NK-92 (cell line): ENCODE measurements around the gene ZDHHC12.
A peak's percentile ranks its signal among the peaks of the same experiment; 100 is the strongest.

Experiments
- DNase-seq: peaks from one replicate; lab custom pipeline; 2025; ENCODE audit not compliant: unreplicated experiment; lab: John Stamatoyannopoulos, UW

ZDHHC12 gene

GRCh38 chr9:128723866-128724743, at the start of gene ZDHHC12:
Gene ZDHHC12 (minus strand): TSS chr9:128724127. CDS start chr9:128724093, 34 bp downstream.
- peak; percentile 94 for DNase-seq

DNA sequence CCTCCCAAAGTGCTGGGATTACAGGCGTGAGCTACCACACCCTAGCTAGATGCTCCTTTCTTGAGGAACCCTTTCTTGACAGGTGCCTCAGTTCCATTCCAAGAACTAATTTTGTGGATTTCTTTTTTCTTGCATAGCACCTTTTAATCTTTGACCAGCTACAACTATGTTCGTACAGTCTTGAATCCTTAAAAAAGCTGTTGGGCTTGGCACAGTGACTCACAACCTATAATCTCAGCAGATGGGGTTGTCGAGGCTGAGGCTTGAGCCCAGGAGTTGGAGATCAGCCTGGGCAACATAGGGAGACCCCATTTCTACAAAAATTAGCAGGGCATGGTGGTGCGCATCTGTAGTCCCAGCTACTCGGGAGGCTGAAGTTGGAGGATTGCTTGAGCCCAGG, 49.1 kb upstream of the ZDHHC12 start:
- DNase-seq, result no peak

- DNase-seq, result peak; percentile 36
Observed at GRCh38 chr9:128771745-128772519, 48.0 kb upstream of the ZDHHC12 start, which contains the start of gene ZER1. Gene ZER1 (minus strand): TSS chr9:128771927. CDS start chr9:128755565, 16,362 bp downstream.

DNA sequence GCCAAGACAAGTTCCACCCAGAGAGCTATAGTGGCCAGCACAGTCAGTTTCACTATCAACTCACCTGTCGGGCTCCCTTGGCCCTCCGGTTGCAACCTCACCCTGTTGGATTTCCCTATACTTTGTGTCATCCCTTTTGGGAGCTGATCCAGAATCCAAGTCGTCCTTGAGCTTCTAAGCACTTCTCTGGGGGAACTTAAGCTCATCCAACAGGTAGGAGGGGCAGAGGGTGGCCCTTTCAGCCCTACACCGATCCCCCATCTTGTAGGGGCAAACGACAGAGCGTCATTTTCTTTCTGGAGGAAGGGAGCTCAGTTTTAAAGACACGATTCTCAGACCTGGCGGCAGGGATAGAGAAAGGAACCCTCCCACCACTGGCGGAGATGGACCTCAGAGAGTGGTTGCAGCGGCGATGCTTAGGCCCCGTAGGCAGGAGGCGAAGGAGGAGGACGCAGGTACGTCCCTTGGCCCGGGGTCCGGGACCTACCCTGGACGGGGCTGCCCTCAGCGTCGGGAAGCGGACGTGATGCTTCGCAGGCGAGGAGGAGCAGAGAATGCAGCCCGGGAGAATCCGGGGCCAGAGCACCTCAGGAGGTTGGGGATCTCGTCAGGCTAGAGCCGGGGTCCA, 47.3 kb upstream of the ZDHHC12 start:
- DNase-seq, result no peak

- no peak for DNase-seq
Observed at GRCh38 chr9:128770286-128771030, 46.5 kb upstream of the ZDHHC12 start.

DNA sequence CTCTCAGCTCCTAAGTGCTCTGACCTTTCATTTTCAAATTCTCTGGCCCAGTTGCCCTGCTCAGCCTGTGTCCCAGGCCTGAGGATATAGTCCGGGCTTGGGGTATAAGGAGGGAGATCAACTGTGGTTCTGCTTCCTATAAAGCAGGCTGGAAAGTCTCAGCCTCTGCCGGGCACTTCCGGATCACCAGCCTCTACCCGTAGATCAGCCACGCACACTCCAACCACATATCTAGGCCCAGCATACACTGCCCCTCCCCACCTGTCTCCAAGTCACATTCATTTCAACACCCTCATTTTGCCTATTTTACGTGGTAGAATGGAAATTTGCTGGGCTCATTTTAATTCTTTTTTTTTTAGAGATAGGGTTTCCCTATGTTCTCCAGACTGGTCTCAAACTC, 44.7 kb upstream of the ZDHHC12 start:
- DNase-seq, result no peak

DNA sequence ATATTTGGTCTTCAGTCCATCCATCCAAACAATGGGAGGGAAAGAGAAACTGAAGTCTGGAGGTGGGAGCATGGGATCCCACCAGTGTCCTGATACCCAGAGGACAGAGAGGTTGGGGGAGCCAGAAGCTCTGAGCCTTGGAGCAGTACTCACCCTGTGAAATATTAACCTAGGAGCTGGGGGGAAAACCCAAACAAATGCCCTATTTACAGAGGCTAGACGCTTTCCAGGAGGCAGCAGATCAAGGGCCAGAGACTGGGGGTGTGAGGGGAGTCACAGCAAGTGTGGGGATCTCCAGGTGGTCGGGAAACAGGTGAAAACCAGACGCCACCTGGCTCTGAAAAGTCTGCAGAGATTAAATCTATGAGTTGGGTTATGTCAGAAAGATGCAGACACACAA, 41.6 kb upstream of the ZDHHC12 start:
- no peak for DNase-seq

DNA sequence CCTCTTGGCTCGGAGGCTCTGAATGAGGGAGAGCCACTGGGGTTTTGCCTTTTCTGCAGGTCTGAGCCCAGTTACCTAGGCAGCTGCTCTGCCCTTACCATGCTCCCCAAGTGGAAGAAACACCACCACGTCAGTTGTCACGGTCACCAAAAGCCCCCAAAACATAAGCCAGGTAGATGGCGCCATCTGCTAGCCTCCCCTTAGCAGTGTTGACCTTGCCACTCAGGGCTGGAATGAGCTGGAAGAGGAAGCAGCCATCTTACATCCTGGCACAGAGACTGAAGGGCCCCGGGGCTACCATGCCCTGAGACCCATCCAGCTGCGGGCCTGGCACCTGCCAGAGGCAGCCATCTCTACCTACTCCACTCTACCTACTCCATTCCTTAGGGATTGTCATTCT, 40.4 kb upstream of the ZDHHC12 start:
- no peak for DNase-seq

- DNase-seq, result no peak
Observed at GRCh38 chr9:128762671-128763449, 38.9 kb upstream of the ZDHHC12 start.

- no peak for DNase-seq
Observed at GRCh38 chr9:128757602-128758001, 33.7 kb upstream of the ZDHHC12 start.

DNA sequence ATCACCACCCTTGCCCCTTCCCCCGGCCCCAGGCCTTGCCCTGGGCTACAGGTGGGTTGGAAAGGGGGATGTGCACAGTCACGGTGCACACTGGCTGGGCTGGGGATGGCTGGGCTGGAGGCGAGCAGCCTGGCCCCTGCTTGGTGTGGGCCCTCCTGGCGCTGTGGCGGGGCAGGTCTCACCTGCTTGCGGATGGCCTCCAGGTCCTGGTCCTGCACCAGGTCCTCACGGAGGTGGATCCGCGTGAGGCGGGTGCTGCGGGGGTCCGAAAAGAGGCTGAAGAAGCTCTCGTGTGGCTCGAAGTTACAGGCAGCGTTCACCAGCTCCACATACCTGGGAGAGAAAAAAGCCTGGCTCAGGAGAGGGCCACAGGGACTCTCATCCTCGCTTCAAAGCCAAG, 29.7 kb upstream of the ZDHHC12 start:
- DNase-seq, result no peak

GRCh38 chr9:128750926-128751595, 27.1 kb upstream of the ZDHHC12 start:
- DNase-seq, result no peak

DNA sequence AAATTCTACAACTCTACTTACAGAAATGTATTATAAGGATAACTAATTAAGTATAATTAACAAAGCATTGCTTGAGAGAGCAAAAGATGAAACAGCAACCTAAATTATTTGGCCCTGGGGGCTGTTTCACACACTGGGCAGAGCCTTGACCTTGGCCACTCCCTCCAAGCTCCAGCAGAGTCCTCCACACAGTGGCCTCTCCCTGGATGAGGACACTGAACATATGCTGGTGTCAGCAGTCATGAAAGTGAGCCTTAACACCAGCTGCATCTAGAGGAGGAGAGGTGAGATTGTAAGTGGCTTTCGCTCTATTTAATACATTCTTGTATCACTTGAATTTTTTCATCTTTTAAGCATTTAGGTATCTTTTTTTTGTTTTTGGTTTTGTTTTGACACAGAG, 23.3 kb upstream of the ZDHHC12 start:
- DNase-seq, result no peak

DNA sequence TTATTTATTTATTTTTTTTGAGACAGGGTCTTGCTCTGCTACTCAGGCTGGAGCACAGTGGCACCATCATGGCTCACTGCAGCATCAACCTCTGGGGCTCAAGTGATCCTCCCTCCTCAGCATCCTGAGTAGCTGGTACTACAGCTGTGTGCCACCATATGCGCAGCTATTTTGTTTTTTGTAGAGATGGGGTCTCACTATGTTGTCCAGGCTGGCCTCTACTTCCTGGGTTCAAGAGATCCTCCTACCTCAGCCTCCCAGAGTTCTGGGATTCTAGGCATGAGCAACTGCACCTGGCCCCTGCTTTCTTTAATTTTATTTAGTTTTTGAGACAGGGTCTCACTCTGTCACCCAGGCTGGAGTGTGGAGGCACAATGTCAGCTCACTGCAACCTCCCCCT, 19.5 kb upstream of the ZDHHC12 start:
- no peak for DNase-seq

DNA sequence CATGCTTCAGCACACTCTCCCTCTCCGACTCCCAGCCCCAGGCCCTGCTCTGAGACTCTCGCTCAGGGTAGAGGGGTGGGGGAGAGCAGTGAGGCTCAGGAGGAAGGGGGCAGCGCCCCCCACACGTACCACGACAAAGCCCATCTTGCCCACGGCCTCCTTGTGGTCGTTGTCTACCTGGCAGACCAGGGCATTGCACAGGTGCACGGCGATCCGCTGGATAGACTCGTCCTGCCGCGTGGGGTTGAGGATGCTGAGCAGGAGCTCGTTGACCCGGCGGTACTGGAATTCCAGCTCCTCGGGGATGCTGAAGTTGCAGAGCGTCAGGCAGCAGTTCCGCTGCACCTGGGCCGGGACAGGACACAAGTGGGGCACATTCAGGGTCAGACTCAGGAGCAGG, 18.5 kb upstream of the ZDHHC12 start:
- DNase-seq, result no peak

DNA sequence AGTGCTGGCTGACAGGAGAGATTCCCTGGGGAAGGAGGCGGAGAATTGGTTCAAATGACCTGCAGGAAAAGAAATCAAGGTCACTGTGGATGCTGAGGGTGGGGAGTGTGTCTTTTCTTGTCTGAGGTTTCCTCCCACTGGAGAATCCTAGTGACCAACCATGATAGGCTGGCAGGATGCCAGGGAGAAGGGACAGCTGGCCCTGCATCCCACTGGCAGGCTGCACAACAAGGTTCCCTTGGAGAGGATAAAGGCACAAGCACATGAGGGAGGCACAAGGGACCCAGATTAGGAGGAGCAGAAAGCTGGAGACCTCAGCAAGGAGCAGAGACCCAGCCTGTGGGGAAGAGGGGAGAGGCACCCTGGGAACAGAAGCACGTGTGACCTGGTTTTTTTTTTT, 11.4 kb upstream of the ZDHHC12 start:
- no peak for DNase-seq

- no peak for DNase-seq
Observed at GRCh38 chr9:128733256-128733655, 9.3 kb upstream of the ZDHHC12 start.

DNA sequence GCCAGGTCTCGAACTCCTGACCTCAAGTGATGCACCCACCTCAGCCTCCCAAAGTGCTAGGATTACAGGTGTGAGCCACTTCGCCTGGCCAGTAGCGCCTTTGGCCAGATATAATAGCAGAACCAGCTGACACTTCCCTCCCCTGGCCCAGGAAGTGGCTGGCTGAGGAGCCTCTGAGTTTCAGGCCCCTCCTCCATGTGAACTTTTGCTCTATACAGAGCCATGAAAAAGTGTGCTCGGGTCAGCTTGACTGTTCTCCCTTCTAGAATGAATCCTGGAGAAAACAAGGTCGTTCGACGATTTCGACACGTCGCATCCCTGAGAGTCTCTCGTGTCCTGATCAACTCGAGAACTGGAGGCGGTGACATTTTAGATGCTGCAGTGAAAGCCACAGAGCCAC, 8.6 kb upstream of the ZDHHC12 start:
- DNase-seq, result no peak

DNA sequence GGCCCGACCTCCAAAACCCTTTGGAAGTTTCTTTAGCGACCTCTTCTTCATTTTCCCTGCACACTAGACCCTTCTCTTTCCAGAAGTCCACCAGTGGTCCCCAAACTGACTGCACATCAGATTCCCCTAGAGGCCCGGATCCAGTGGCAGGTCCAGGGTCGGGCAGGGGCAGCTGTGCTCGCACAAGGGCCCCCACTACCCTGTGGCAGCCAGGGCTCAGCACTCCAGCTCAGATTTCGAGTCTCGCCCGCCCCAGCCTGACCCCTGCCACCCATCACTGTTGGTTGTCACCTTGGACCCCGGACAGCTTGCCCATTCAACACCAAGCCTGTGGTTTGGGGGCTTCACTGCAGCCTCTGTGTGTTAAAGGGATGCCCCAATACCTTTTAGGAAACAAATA, 7.8 kb upstream of the ZDHHC12 start:
- DNase-seq, result no peak

GRCh38 chr9:128731093-128731492, 7.2 kb upstream of the ZDHHC12 start:
- DNase-seq, result no peak
